Measurements from ENCODE around the gene EYA2. TPM values are rescaled to one million over a fixed set of nuclear protein-coding genes. Genes with fewer than 3 reads are reported as not detected.

The EYA2 gene, protein sequence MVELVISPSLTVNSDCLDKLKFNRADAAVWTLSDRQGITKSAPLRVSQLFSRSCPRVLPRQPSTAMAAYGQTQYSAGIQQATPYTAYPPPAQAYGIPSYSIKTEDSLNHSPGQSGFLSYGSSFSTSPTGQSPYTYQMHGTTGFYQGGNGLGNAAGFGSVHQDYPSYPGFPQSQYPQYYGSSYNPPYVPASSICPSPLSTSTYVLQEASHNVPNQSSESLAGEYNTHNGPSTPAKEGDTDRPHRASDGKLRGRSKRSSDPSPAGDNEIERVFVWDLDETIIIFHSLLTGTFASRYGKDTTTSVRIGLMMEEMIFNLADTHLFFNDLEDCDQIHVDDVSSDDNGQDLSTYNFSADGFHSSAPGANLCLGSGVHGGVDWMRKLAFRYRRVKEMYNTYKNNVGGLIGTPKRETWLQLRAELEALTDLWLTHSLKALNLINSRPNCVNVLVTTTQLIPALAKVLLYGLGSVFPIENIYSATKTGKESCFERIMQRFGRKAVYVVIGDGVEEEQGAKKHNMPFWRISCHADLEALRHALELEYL
- total RNA-seq (2.6 TPM), polyA plus RNA-seq (ENCODE audit: insufficient read depth, low read depth, low replicate concordance) (7.9 TPM)
- long read RNA-seq, donor 1, result 0 reads
- long read RNA-seq, donor 2, result 0 reads
- long read RNA-seq, donor 3, result 0 reads
- long read RNA-seq, donor 4, result 0 reads
- long read RNA-seq, donor 5, result 0 reads
- long read RNA-seq, donor 6, result 0 reads
- long read RNA-seq, donor 7, partial matches to known transcripts, result 1 of 1 reads
- long read RNA-seq, donor 7, other reads (novel, unspliced or antisense), result 0 of 1 reads
- long read RNA-seq, donor 8, result 0 reads
- long read RNA-seq, donor 9, result 0 reads
- long read RNA-seq, donor 10, result 0 reads

- peak within 1 kb of the TSS; percentile 6 to 71 (median 69) for H3K4me3 ChIP-seq (ENCODE audit: low read length in 3 of 3)
- no peak within 1 kb of the TSS for H3K9ac ChIP-seq (ENCODE audit: low read length in 3 of 3)
- DNase-seq (peak; percentile 38 to 70 (median 49)), FAIRE-seq (no peak)
- peak within 1 kb of the TSS in 1 of 2 donors; percentile 47 for H3K27ac ChIP-seq (ENCODE audit: low read depth in 2 of 2, low read length in 2 of 2)
- TF ChIP-seq, protein P1, sequence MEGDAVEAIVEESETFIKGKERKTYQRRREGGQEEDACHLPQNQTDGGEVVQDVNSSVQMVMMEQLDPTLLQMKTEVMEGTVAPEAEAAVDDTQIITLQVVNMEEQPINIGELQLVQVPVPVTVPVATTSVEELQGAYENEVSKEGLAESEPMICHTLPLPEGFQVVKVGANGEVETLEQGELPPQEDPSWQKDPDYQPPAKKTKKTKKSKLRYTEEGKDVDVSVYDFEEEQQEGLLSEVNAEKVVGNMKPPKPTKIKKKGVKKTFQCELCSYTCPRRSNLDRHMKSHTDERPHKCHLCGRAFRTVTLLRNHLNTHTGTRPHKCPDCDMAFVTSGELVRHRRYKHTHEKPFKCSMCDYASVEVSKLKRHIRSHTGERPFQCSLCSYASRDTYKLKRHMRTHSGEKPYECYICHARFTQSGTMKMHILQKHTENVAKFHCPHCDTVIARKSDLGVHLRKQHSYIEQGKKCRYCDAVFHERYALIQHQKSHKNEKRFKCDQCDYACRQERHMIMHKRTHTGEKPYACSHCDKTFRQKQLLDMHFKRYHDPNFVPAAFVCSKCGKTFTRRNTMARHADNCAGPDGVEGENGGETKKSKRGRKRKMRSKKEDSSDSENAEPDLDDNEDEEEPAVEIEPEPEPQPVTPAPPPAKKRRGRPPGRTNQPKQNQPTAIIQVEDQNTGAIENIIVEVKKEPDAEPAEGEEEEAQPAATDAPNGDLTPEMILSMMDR (IDR thresholded peaks at IDR 0.05; ENCODE audit: borderline replicate concordance, extremely low read depth, insufficient read depth), result no peak
- H3K36me3 ChIP-seq (ENCODE audit: control insufficient read depth in 2 of 3, insufficient read depth in 3 of 3, low read length in 3 of 3), result no peaks in the 10 kb centered on the region
- intact Hi-C loops (cut with DNase I), result no loop called here
- H3K4me1 ChIP-seq (ENCODE audit: control insufficient read depth in 2 of 3, insufficient read depth in 2 of 3, low read depth in 1 of 3, low read length in 3 of 3), result peaks cover 0 to 2% (median 0%) of the 10 kb centered on the region in 3 donors
- H3K9me3 ChIP-seq (ENCODE audit: control insufficient read depth in 2 of 3, insufficient read depth in 1 of 3, low read length in 3 of 3), result no peaks in the 10 kb centered on the region
- peaks cover 41% of the 10 kb centered on the region for H3K27me3 ChIP-seq (ENCODE audit: control insufficient read depth, insufficient read depth, low read length)
Observed at GRCh38 chr20:46894579-46894958, at the start of gene EYA2. Gene EYA2, plus strand, starts transcription at chr20:46894843. Its CDS starts 95,168 bp downstream, at chr20:46990011.

DNA sequence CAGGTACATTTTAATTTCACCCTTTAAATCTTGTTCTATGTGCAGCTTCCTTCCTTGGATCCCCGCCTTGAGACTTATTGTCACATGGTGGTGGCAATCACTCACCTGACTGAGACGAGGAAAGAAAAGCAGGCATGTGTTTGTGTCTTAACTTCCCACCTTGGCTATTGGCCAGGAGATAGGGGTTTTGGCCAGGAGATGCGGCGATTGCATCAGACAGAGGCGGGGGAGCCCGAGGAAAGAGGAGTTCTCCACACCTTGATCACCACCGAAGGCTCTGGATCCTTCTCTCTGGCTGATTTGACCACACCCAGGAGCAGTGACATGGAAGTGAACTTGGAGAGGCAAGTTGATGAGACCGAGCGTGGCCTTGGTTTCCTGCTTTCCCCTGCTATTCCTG lies 49.7 kb upstream of the EYA2 start:
- TF ChIP-seq, protein P1 (IDR thresholded peaks at IDR 0.05; ENCODE audit: borderline replicate concordance, extremely low read depth, insufficient read depth), result no peak
- no peak for DNase-seq
- intact Hi-C loops (cut with DNase I), result no loop called here
- no peak overlapping the region for H3K9ac ChIP-seq (ENCODE audit: low read length in 3 of 3)
- H3K4me3 ChIP-seq (ENCODE audit: low read length in 3 of 3), result no peak overlapping the region
- no peak for FAIRE-seq
- no peaks in the 10 kb centered on the region for H3K27me3 ChIP-seq (ENCODE audit: control insufficient read depth, insufficient read depth, low read length)
- H3K9me3 ChIP-seq (ENCODE audit: control insufficient read depth in 2 of 3, insufficient read depth in 1 of 3, low read length in 3 of 3), result no peaks in the 10 kb centered on the region
- H3K4me1 ChIP-seq (ENCODE audit: control insufficient read depth in 2 of 3, insufficient read depth in 2 of 3, low read depth in 1 of 3, low read length in 3 of 3), result no peaks in the 10 kb centered on the region
- H3K36me3 ChIP-seq (ENCODE audit: control insufficient read depth in 2 of 3, insufficient read depth in 3 of 3, low read length in 3 of 3), result no peaks in the 10 kb centered on the region
- no peak overlapping the region for H3K27ac ChIP-seq (ENCODE audit: low read depth in 2 of 2, low read length in 2 of 2)

DNA sequence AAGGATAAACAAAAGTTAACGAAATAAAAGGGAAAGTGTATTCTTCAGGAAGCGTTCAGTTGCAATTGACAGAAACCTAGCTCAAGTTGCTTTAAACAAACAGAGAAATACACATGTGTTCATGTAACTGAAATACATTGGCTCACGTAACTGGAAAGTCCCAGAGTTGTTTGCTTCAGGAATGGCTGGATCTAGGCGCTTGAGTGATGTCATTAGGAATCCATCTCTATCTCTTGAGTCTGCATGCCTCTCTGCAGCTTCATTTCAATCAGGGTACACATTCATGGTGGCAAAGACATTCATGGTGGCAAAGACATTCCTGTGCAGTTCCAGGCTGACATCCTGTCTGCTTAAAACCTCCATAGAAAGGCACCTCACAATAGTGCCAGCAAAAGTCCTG lies 45.4 kb upstream of the EYA2 start:
- Histone ChIP-seq H3K27me3 (ENCODE audit: control insufficient read depth, insufficient read depth, low read length) (no peaks in the 10 kb centered on the region), H3K4me1 (ENCODE audit: control insufficient read depth in 2 of 3, insufficient read depth in 2 of 3, low read depth in 1 of 3, low read length in 3 of 3) (peaks cover 0 to 2% (median 0%) of the 10 kb centered on the region in 3 donors), H3K9me3 (ENCODE audit: control insufficient read depth in 2 of 3, insufficient read depth in 1 of 3, low read length in 3 of 3) (no peaks in the 10 kb centered on the region), H3K9ac (ENCODE audit: low read length in 3 of 3) (no peak overlapping the region), H3K4me3 (ENCODE audit: low read length in 3 of 3) (no peak overlapping the region), H3K36me3 (ENCODE audit: control insufficient read depth in 2 of 3, insufficient read depth in 3 of 3, low read length in 3 of 3) (no peaks in the 10 kb centered on the region), H3K27ac (ENCODE audit: low read depth in 2 of 2, low read length in 2 of 2) (no peak overlapping the region)
- intact Hi-C loops (cut with DNase I), result no loop called here
- no peak for DNase-seq
- TF ChIP-seq, protein P1 (IDR thresholded peaks at IDR 0.05; ENCODE audit: borderline replicate concordance, extremely low read depth, insufficient read depth), result no peak
- FAIRE-seq, result no peak

Data from kidney (tissue), 22 donors.